ENCODE results near the gene NINL.

NINL gene

DNA sequence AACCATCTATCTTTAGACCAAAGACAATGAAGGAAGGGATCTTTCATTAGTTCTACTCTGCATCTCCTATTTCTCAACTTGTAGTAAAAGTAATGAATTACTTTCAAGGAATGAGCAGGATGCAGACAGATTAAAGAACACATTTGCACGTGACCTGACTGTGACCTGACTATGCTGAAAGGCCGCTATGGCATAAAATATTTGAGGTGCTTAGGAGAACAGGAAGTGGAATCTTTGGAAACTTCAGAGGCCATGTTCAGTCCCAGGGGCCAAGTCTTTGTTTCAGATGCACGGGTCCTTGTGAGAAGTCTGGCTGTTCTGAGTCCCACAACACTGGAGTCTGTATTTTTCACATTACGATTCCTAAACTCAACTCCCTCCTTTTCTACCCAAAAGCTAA is 41.0 kb downstream of the NINL start:
- Histone ChIP-seq H2AFZ (ENCODE audit: low read length) (no peak overlapping the region), H3F3A (ENCODE audit: insufficient read depth, low read length) (no peaks in the 10 kb centered on the region), H3K79me2 (ENCODE audit: insufficient read depth, low read length) (no peaks in the 10 kb centered on the region), H3K9ac (ENCODE audit: low read length) (no peak overlapping the region), H3K4me1 (ENCODE audit: insufficient read depth, low read length, severe bottlenecking) (peaks cover 10% of the 10 kb centered on the region), H3K27ac (ENCODE audit: low read depth, low read length, poor library complexity, severe bottlenecking) (no peak overlapping the region), H4K20me1 (ENCODE audit: insufficient read depth, low read length) (no peaks in the 10 kb centered on the region), H3K36me3 (ENCODE audit: insufficient read depth, low read length) (no peaks in the 10 kb centered on the region), H3K4me2 (ENCODE audit: low read length) (no peak overlapping the region), H3K9me2 (ENCODE audit: low read depth, low read length) (no peaks in the 10 kb centered on the region), H3K27me3 (ENCODE audit: insufficient read depth, low read length) (no peaks in the 10 kb centered on the region), H3K9me3 (ENCODE audit: low read length) (no peaks in the 10 kb centered on the region), H3K4me3 (ENCODE audit: low read depth, low read length, poor library complexity, severe bottlenecking) (no peak overlapping the region)
- TF ChIP-seq EZH2 (IDR thresholded peaks at IDR 0.05; ENCODE audit: borderline replicate concordance, low read length) = no peak
- TF ChIP-seq, protein P1, sequence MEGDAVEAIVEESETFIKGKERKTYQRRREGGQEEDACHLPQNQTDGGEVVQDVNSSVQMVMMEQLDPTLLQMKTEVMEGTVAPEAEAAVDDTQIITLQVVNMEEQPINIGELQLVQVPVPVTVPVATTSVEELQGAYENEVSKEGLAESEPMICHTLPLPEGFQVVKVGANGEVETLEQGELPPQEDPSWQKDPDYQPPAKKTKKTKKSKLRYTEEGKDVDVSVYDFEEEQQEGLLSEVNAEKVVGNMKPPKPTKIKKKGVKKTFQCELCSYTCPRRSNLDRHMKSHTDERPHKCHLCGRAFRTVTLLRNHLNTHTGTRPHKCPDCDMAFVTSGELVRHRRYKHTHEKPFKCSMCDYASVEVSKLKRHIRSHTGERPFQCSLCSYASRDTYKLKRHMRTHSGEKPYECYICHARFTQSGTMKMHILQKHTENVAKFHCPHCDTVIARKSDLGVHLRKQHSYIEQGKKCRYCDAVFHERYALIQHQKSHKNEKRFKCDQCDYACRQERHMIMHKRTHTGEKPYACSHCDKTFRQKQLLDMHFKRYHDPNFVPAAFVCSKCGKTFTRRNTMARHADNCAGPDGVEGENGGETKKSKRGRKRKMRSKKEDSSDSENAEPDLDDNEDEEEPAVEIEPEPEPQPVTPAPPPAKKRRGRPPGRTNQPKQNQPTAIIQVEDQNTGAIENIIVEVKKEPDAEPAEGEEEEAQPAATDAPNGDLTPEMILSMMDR (IDR thresholded peaks at IDR 0.05; ENCODE audit: low read length) = no peak

GRCh38 chr20:25543068-25543467 is 42.3 kb downstream of the NINL start:
- Histone ChIP-seq H3K4me2 (ENCODE audit: low read length) (no peak overlapping the region), H3K36me3 (ENCODE audit: insufficient read depth, low read length) (no peaks in the 10 kb centered on the region), H3K4me1 (ENCODE audit: insufficient read depth, low read length, severe bottlenecking) (peaks cover 10% of the 10 kb centered on the region), H3K79me2 (ENCODE audit: insufficient read depth, low read length) (no peaks in the 10 kb centered on the region), H3K27me3 (ENCODE audit: insufficient read depth, low read length) (no peaks in the 10 kb centered on the region), H2AFZ (ENCODE audit: low read length) (no peak overlapping the region), H3K9ac (ENCODE audit: low read length) (no peak overlapping the region), H3K27ac (ENCODE audit: low read depth, low read length, poor library complexity, severe bottlenecking) (no peak overlapping the region), H3F3A (ENCODE audit: insufficient read depth, low read length) (no peaks in the 10 kb centered on the region), H3K9me3 (ENCODE audit: low read length) (no peaks in the 10 kb centered on the region), H3K9me2 (ENCODE audit: low read depth, low read length) (no peaks in the 10 kb centered on the region), H4K20me1 (ENCODE audit: insufficient read depth, low read length) (no peaks in the 10 kb centered on the region), H3K4me3 (ENCODE audit: low read depth, low read length, poor library complexity, severe bottlenecking) (no peak overlapping the region)
- TF ChIP-seq, protein P1 (IDR thresholded peaks at IDR 0.05; ENCODE audit: low read length) = no peak
- TF ChIP-seq EZH2 (IDR thresholded peaks at IDR 0.05; ENCODE audit: borderline replicate concordance, low read length) = no peak

DNA sequence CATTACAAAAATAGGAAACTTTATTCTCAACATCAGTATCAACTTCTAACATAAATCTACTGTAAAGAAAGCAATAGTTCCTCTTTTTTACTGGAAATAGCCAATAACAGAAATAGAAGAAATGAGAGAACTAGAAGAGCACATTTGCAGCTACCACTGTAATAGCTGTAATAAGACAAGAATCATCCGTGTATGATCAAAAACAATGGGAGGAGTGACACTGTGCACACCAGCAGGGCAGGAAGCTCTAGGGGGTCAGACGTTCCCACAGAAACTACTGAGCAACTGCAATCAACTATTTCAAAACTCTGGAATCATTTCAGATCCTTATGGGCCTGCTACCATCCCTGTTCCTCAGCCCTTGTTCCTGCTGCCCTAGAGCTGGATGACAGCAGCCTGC is 43.7 kb downstream of the NINL start:
- H2AFZ ChIP-seq (ENCODE audit: low read length) = no peak overlapping the region
- peaks cover 10% of the 10 kb centered on the region for H3K4me1 ChIP-seq (ENCODE audit: insufficient read depth, low read length, severe bottlenecking)
- H3K9me2 ChIP-seq (ENCODE audit: low read depth, low read length) = no peaks in the 10 kb centered on the region
- no peaks in the 10 kb centered on the region for H3K36me3 ChIP-seq (ENCODE audit: insufficient read depth, low read length)
- H3K79me2 ChIP-seq (ENCODE audit: insufficient read depth, low read length) = no peaks in the 10 kb centered on the region
- no peaks in the 10 kb centered on the region for H4K20me1 ChIP-seq (ENCODE audit: insufficient read depth, low read length)
- no peaks in the 10 kb centered on the region for H3K27me3 ChIP-seq (ENCODE audit: insufficient read depth, low read length)
- H3K9me3 ChIP-seq (ENCODE audit: low read length) = no peaks in the 10 kb centered on the region
- TF ChIP-seq, protein P1 (IDR thresholded peaks at IDR 0.05; ENCODE audit: low read length) = no peak
- TF ChIP-seq EZH2 (IDR thresholded peaks at IDR 0.05; ENCODE audit: borderline replicate concordance, low read length) = no peak
- H3K9ac ChIP-seq (ENCODE audit: low read length) = no peak overlapping the region
- no peak overlapping the region for H3K4me3 ChIP-seq (ENCODE audit: low read depth, low read length, poor library complexity, severe bottlenecking)
- H3K27ac ChIP-seq (ENCODE audit: low read depth, low read length, poor library complexity, severe bottlenecking) = no peak overlapping the region
- no peaks in the 10 kb centered on the region for H3F3A ChIP-seq (ENCODE audit: insufficient read depth, low read length)
- H3K4me2 ChIP-seq (ENCODE audit: low read length) = no peak overlapping the region

All from OCI-LY1 (cell line).